PC-3 (cell line): ENCODE measurements around the gene TEAD3. TPM values are rescaled to one million over a fixed set of nuclear protein-coding genes. Genes with fewer than 3 reads are reported as not detected.
"Not testable (repeated sequence)": the region's sequence is repeated elsewhere in the genome, so short reads cannot be mapped to it uniquely, and the experiment has no call there.

ENCODE experiments used
- ATAC-seq: fragments of 200-7000 bp; cut with Tn5 transposase; 2 replicates; pipeline ENCODE4 v1.9.1; 2020; ENCODE audit warnings: mild to moderate bottlenecking, moderate library complexity
- BruUV-seq: library from RNA; stranded (reverse); fragments of 400-500 nt; replicated peaks from 2 replicates; lab custom pipeline; 2021; lab: Mats Ljungman, UMichigan
- CTCF ChIA-PET: fragments of 300-600 bp; sonication (Branson Sonifier 250); formaldehyde crosslinking; loops from one replicate; lab custom pipeline; 2022; ENCODE audit warnings: antibody characterized with exemption; lab: Charles Lee
- POLR2A ChIA-PET: fragments of 300-600 bp; sonication (Branson Sonifier 250); formaldehyde crosslinking; loops from one replicate; lab custom pipeline; 2022; ENCODE audit warnings: antibody characterized with exemption; ENCODE audit not compliant: unreplicated experiment; lab: Charles Lee
- DNase-seq: peaks from one replicate; pipeline ENCODE4 v3.0.0-alpha.2; 2015
- H2AFZ ChIP-seq: fragments of 300-600 bp; sonication (generic); 2 replicates; pipeline ENCODE4 v1.6.0; 2016; ENCODE audit warnings: antibody characterized with exemption, low read length
- H3F3A ChIP-seq: fragments of 300-600 bp; sonication (generic); one replicate; pipeline ENCODE4 v1.6.0; 2017; ENCODE audit warnings: antibody characterized with exemption, low read length, control low read depth, mild to moderate bottlenecking; ENCODE audit not compliant: unreplicated experiment
- H3K27ac ChIP-seq: fragments of 300-600 bp; sonication (generic); 2 replicates; pipeline ENCODE4 v1.5.1; 2016; ENCODE audit warnings: mild to moderate bottlenecking, low read length
- H3K27me3 ChIP-seq: fragments of 300-600 bp; sonication (generic); 2 replicates; pipeline ENCODE4 v1.6.1; 2016; ENCODE audit warnings: low read length, mixed read lengths
- H3K36me3 ChIP-seq: fragments of 300-600 bp; sonication (generic); 2 replicates; pipeline ENCODE4 v1.6.1; 2016; ENCODE audit warnings: low read depth, mixed run types, low read length, mixed read lengths
- H3K4me1 ChIP-seq: fragments of 300-600 bp; sonication (generic); 2 replicates; pipeline ENCODE4 v1.5.1; 2016; ENCODE audit warnings: low read length; ENCODE audit not compliant: insufficient read depth
- H3K4me2 ChIP-seq: fragments of 300-600 bp; sonication (generic); 2 replicates; pipeline ENCODE4 v1.6.0; 2016; ENCODE audit warnings: low read length
- H3K4me3 ChIP-seq: fragments of 300-600 bp; sonication (generic); 2 replicates; pipeline ENCODE4 v1.5.1; 2016; ENCODE audit warnings: mild to moderate bottlenecking, low read length, mixed read lengths
- H3K79me2 ChIP-seq: fragments of 300-600 bp; sonication (generic); 2 replicates; pipeline ENCODE4 v1.6.1; 2017; ENCODE audit warnings: low read length, mixed read lengths
- H3K9ac ChIP-seq: fragments of 300-600 bp; sonication (generic); 2 replicates; pipeline ENCODE4 v1.6.0; 2016; ENCODE audit warnings: mild to moderate bottlenecking, low read length
- H3K9me2 ChIP-seq: fragments of 300-600 bp; sonication (generic); replicated peaks from 2 replicates; pipeline ENCODE4 v1.6.1; 2016; ENCODE audit warnings: mixed run types, low read length, mixed read lengths
- H3K9me3 ChIP-seq: fragments of 300-600 bp; sonication (generic); 2 replicates; pipeline ENCODE4 v1.6.1; 2016; ENCODE audit warnings: low read length, mixed read lengths
- H4K20me1 ChIP-seq: fragments of 300-600 bp; sonication (generic); 2 replicates; pipeline ENCODE4 v1.6.1; 2016; ENCODE audit warnings: low read length, mixed read lengths
- CTCF ChIP-seq: fragments of 300-600 bp; sonication (generic); conservative IDR thresholded peaks from 2 replicates; pipeline ENCODE4 v1.5.1; 2017; ENCODE audit warnings: antibody characterized with exemption, low read depth, mild to moderate bottlenecking, low read length
- EZH2 ChIP-seq: fragments of 300-600 bp; sonication (generic); IDR thresholded peaks from one replicate; pipeline ENCODE4 v1.6.1; 2017; ENCODE audit warnings: antibody characterized with exemption, mild to moderate bottlenecking, low read length; ENCODE audit not compliant: unreplicated experiment
- EZH2phosphoT487 ChIP-seq: fragments of 300-600 bp; sonication (generic); IDR thresholded peaks from 2 replicates; pipeline ENCODE4 v1.6.1; 2018; ENCODE audit warnings: mild to moderate bottlenecking, antibody characterized with exemption, low read length, borderline replicate concordance
- intact Hi-C: fragments of 100-400 bp; cut with micrococcal nuclease; formaldehyde crosslinking; loops from 2 replicates; pipeline ENCODE4 v1.9.0; 2023
- total RNA-seq: library from RNA; depleted of rRNA; stranded (reverse); fragments of >200 nt; gene quantifications from 2 replicates; pipeline ENCODE4 v1.2.3, GENCODE V29; 2014

The TEAD3 gene
- total RNA-seq, 1 experiment from 2014 or later, result 9.2 TPM

GRCh38 chr6:35441205-35441604 is 55.7 kb downstream of the TEAD3 start:
- Histone ChIP-seq H3K4me1 (no peaks in the 10 kb centered on the region), H3K4me3 (no peak overlapping the region), H4K20me1 (no peaks in the 10 kb centered on the region), H2AFZ (no peak overlapping the region), H3K27me3 (no peaks in the 10 kb centered on the region), H3K4me2 (no peak overlapping the region), H3K27ac (no peak overlapping the region), H3K79me2 (no peaks in the 10 kb centered on the region), H3F3A (no peaks in the 10 kb centered on the region), H3K36me3 (no peaks in the 10 kb centered on the region), H3K9me2 (no peaks in the 10 kb centered on the region), H3K9ac (no peak overlapping the region), H3K9me3 (no peaks in the 10 kb centered on the region)
- intact Hi-C loops, result no loop called here
- ChIA-PET CTCF (no interaction called here), POLR2A (no interaction called here)
- no peak for DNase-seq
- TF ChIP-seq EZH2phosphoT487, result no peak
- no peak for TF ChIP-seq CTCF
- TF ChIP-seq EZH2, result no peak
- ATAC-seq, result no peak
- BruUV-seq, result no TSS peak

GRCh38 chr6:35439308-35439707 is 57.6 kb downstream of the TEAD3 start:
- no peaks in the 10 kb centered on the region for H3K9me2 ChIP-seq
- no peak overlapping the region for H3K4me3 ChIP-seq
- H2AFZ ChIP-seq, result no peak overlapping the region
- H3K9me3 ChIP-seq, result no peaks in the 10 kb centered on the region
- H4K20me1 ChIP-seq, result no peaks in the 10 kb centered on the region
- no peaks in the 10 kb centered on the region for H3K36me3 ChIP-seq
- H3K27me3 ChIP-seq, result no peaks in the 10 kb centered on the region
- H3K4me1 ChIP-seq, result no peaks in the 10 kb centered on the region
- H3K4me2 ChIP-seq, result no peak overlapping the region
- DNase-seq (no peak), ATAC-seq (no peak)
- intact Hi-C loops, result no loop called here
- ChIA-PET CTCF (no interaction called here), POLR2A (no interaction called here)
- H3F3A ChIP-seq, result no peaks in the 10 kb centered on the region
- no peak for TF ChIP-seq EZH2
- no peak for TF ChIP-seq EZH2phosphoT487
- TF ChIP-seq CTCF, result no peak
- H3K79me2 ChIP-seq, result no peaks in the 10 kb centered on the region
- BruUV-seq, result no TSS peak
- no peak overlapping the region for H3K27ac ChIP-seq
- H3K9ac ChIP-seq, result no peak overlapping the region

GRCh38 chr6:35438378-35439065 is 58.4 kb downstream of the TEAD3 start:
- H3K4me3 ChIP-seq, H2AFZ ChIP-seq, H3K9me3 ChIP-seq, BruUV-seq, H3K27me3 ChIP-seq, H3K27ac ChIP-seq, H3K79me2 ChIP-seq, H3K36me3 ChIP-seq, ATAC-seq, H3K4me1 ChIP-seq, POLR2A ChIA-PET, CTCF ChIA-PET, H3K9ac ChIP-seq, H3F3A ChIP-seq, H4K20me1 ChIP-seq, H3K4me2 ChIP-seq, H3K9me2 ChIP-seq, DNase-seq, intact Hi-C loops: not testable (repeated sequence)
